Measurements from ENCODE around the gene BNC2.
"Not testable (repeated sequence)": the region's sequence is repeated elsewhere in the genome, so short reads cannot be mapped to it uniquely, and the experiment has no call there.

The BNC2 gene

GRCh38 chr9:16575142-16575985 is 295.1 kb downstream of the BNC2 start:
- no peak for DNase-seq

DNA sequence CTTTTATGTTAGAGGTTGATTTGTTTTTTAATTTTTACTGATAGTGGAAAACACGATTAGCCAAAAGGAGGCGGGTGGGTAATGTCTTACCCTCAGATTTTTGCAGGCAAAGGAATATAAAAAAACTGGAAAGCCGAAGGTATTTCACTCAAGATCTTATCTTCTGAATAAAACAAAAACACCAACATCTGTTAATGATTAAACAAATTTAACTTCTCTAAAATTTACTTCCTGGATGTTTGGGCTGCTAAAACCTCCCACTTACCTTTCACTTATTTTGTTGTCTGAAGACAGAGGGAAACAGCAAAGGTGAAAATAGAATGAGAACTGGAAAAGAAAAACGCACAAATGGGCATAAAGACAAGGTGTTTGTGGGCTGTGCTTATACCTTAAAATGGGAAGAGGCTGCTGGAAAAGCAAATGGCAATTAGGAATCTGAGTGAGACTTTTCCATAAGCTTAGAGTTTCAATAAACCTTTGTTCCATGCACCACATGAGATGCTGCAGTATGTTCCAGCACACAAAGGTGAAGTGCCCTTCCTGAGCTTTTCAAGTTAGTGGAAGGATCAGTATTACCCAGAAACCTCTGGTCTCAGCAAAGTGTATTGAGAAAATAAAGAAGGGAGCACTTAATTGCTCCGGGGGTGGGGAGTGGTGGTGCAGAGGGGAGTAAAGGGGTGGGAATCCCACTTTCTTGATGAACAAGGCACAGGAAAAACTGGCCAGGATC is 298.3 kb downstream of the BNC2 start:
- no peak for DNase-seq

GRCh38 chr9:16571127-16571802 is 299.2 kb downstream of the BNC2 start:
- no peak for DNase-seq

- no peak for DNase-seq
Measured at GRCh38 chr9:16563446-16563845, 307.0 kb downstream of the BNC2 start.

GRCh38 chr9:16561121-16561520 is 309.3 kb downstream of the BNC2 start:
- DNase-seq = no peak

DNA sequence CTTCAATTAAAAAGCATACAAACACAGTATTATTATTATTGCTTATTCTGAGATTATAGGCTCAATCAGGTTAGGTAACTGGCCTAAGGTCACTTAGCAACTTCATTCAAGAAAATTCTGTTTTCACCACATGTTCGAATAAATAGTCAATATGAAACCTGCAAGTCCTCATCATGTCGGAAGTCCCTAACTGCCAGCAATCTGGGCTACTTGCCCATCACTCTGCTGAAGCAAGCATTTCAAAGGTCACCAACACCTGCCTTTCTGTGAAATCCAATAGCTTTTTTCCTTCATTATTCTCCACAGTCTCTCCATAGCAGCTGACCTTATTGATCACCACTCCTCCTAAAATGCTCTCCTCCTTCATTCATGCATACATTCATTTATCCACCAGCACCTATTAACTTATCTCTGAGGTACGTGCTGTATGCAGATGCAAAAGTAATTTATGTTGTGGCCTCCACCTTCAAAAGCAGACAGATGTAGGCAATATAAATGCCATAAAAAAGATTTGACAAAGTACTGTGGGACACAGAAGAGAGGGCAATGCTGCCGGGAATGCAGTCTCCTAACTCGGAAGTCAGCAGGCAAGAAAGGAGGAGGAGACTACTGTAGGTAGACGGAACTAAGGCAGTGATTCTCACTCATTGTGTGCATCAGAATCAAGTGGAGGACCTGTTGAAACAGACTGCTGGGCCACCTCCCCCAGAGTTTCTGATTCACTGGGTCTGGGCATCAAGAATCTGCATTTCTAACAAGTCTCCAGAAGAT is 310.9 kb downstream of the BNC2 start:
- DNase-seq = no peak

GRCh38 chr9:16555802-16556201 is 314.7 kb downstream of the BNC2 start:
- no peak for DNase-seq

- no peak for DNase-seq
Measured at GRCh38 chr9:16553869-16554540, 316.5 kb downstream of the BNC2 start.

DNA sequence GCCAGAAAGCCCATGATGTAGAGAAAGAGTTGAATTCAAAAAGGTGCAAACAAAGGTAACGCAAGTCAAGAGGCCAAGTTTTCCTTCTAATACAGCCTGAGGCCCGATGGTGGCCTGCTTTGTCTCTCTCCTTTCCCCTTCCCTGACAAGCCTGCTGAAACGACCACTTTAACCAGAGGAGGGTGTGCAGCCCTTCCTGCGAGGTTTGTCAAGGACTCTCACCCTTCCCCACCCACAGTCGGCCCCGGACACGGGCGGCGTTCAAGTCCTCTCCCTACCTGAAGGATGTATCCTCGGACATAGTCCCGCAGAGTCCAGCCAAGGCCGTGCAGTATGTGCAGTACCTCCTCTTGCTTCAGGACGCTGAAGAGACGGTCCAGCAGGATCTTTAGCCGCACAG is 318.2 kb downstream of the BNC2 start:
- DNase-seq = no peak

DNA sequence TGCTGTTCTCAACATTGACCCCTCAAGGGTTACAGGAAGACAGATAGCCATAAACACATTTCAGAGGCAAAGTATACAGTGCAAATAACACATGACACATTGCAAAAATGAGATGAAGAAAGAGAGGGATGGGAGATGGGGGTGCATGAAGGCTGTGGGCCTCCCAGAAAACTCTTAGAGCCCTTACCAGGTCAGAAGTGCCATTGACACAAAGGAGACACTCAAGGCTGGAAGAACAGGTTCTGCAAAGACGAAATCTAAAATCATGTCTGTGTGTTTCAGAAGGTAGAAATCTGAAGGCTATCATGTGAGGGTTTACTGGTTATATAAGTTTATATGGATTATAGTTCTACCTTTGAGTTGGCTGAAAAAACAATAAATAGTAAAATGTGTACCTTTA is 318.8 kb downstream of the BNC2 start:
- no peak for DNase-seq

GRCh38 chr9:16545639-16546038 is 324.8 kb downstream of the BNC2 start:
- DNase-seq = no peak

DNA sequence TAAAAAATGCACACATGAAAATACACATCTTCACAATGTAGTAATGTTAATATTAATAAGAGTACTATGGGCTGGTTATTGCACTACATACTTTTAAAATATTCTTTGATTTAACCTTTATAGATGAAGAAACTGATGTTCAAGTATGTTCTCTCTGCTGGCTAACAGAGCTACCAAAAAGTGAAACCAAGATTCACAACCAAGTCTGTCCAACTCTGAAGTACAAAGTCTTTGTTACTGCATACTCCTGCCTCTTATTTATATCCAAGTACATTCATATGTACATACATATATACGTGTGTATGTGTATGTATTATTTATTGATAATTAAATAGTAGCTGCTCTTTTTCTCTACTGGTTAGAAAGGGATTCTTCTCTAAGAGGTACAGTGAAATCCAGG is 325.6 kb downstream of the BNC2 start:
- DNase-seq = no peak

GRCh38 chr9:16543686-16544085 is 326.8 kb downstream of the BNC2 start:
- DNase-seq = no peak

GRCh38 chr9:16543225-16543624 is 327.2 kb downstream of the BNC2 start:
- no peak for DNase-seq

GRCh38 chr9:16542290-16542689 is 328.2 kb downstream of the BNC2 start:
- DNase-seq = no peak

GRCh38 chr9:16540743-16541613 is 329.5 kb downstream of the BNC2 start:
- DNase-seq = no peak

GRCh38 chr9:16539626-16540025 is 330.8 kb downstream of the BNC2 start:
- not testable (repeated sequence) for DNase-seq

DNA sequence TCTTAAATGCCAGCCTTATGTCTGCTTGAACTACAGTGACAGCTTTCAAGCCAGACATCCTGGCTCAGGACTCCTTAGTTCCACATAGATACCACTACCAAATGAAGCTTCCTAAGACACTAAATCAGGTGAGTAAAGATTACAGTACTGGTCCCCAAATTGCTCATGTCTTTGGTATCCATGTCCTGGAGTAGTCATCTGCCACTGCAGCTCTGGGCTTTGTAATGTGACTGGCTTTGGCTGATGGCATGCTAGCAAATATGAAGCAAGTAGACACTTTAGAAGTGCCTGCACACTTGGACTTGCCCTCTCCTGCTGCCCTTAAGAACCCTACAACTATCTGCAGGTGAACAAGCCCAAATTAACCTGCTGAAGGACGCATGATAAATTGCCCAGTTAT is 334.9 kb downstream of the BNC2 start:
- no peak for DNase-seq

GRCh38 chr9:16532681-16533450 is 337.6 kb downstream of the BNC2 start:
- DNase-seq = no peak

GRCh38 chr9:16532272-16532671 is 338.2 kb downstream of the BNC2 start:
- DNase-seq = no peak
